Ascending aorta (tissue), 2 donors: ENCODE results near the gene ABR. TPM values are rescaled to one million over a fixed set of nuclear protein-coding genes. Genes with fewer than 3 reads are reported as not detected.
A peak's percentile ranks its signal among the peaks of the same experiment; 100 is the strongest.

Experiments used
- DNase-seq, 2 donors: peaks; one replicate each; pipeline ENCODE4 v3.0.0-alpha.2; 2019; ENCODE audit warnings: low spot score in 2 of 2
- H3K27ac ChIP-seq, 2 donors: fragments of 200-600 bp; sonication (generic); one replicate each; pipeline ENCODE4 v1.5.1; 2016 to 2017; ENCODE audit warnings: mild to moderate bottlenecking in 1 of 2
- H3K27me3 ChIP-seq: fragments of 200-600 bp; sonication (generic); one replicate; pipeline ENCODE4 v1.5.1; 2017
- H3K36me3 ChIP-seq, 2 donors: fragments of 200-600 bp; sonication (generic); one replicate each; pipeline ENCODE4 v1.5.1; 2016
- H3K4me1 ChIP-seq, 2 donors: fragments of 200-600 bp; sonication (generic); one replicate each; pipeline ENCODE4 v1.5.1; 2016 to 2017; ENCODE audit warnings: mild to moderate bottlenecking in 1 of 2
- H3K4me3 ChIP-seq, 2 donors: fragments of 200-600 bp; sonication (generic); one replicate each; pipeline ENCODE4 v1.5.1; 2016 to 2017; ENCODE audit warnings: mild to moderate bottlenecking in 1 of 2
- H3K9me3 ChIP-seq, 2 donors: fragments of 200-600 bp; sonication (generic); one replicate each; pipeline ENCODE4 v1.5.1; 2016
- CTCF ChIP-seq, 3 experiments: fragments of 200-600 bp in 2 of 3; fragments of 450-650 bp in 1 of 3; sonication (generic) in 2 of 3; IDR thresholded peaks; one replicate each; pipeline ENCODE4 v1.5.1; 2016 to 2019; ENCODE audit warnings: antibody characterized with exemption in 3 of 3, mild to moderate bottlenecking in 1 of 3, moderate library complexity in 1 of 3
- intact Hi-C: fragments of 100-400 bp; cut with DNase I; formaldehyde crosslinking; loops from one replicate; pipeline ENCODE4 v1.15.1; 2023
- total RNA-seq: library from RNA; depleted of rRNA; stranded (reverse); fragments of >200 nt; gene quantifications from one replicate; pipeline ENCODE4 v1.1.0, GENCODE V29; 2016

ABR gene
- total RNA-seq, 1 donor from 2014 or later = 184 TPM

- Histone ChIP-seq H3K36me3 (no peaks in the 10 kb centered on the region), H3K9me3 (no peaks in the 10 kb centered on the region), H3K4me3 (peak overlapping the region; percentile 2 to 37), H3K27ac (peak overlapping the region; percentile 56 to 75), H3K4me1 (peaks cover 15 to 32% of the 10 kb centered on the region in 2 donors), H3K27me3 (no peaks in the 10 kb centered on the region)
- intact Hi-C loops = loop anchor here (5.0 kb wide), 1 partner anchor 213 kb away; the partner anchor contains the start of gene YWHAE
- DNase-seq = peak; percentile 94 to 96
- TF ChIP-seq CTCF (IDR thresholded peaks at IDR 0.05) = no peak
Observed at GRCh38 chr17:1188812-1189504, 9.2 kb upstream of the ABR start.

GRCh38 chr17:1186923-1187771, 7.4 kb upstream of the ABR start:
- intact Hi-C loops = loop anchor here (1.0 to 5.0 kb wide), 2 partner anchors 64 to 215 kb away; partner anchors contain the start of gene YWHAE
- H3K4me1 ChIP-seq = peaks cover 15 to 32% of the 10 kb centered on the region in 2 donors
- H3K4me3 ChIP-seq = peak overlapping the region; percentile 25 to 50
- H3K27me3 ChIP-seq = no peaks in the 10 kb centered on the region
- peak in 1 of 2 donors; percentile 92 for DNase-seq
- H3K27ac ChIP-seq = peak overlapping the region; percentile 86 to 91
- no peaks in the 10 kb centered on the region for H3K36me3 ChIP-seq
- no peaks in the 10 kb centered on the region for H3K9me3 ChIP-seq
- peak; percentile 97 to 100 (median 99) for TF ChIP-seq CTCF (IDR thresholded peaks at IDR 0.05)

- intact Hi-C loops = loop anchor here (5.0 kb wide), 1 partner anchor 216 kb away; the partner anchor contains the start of gene YWHAE
- Histone ChIP-seq H3K4me3 (peak overlapping the region; percentile 25 to 50), H3K36me3 (no peaks in the 10 kb centered on the region), H3K9me3 (no peaks in the 10 kb centered on the region), H3K4me1 (peaks cover 15 to 32% of the 10 kb centered on the region in 2 donors), H3K27ac (peak overlapping the region; percentile 86 to 91), H3K27me3 (no peaks in the 10 kb centered on the region)
- TF ChIP-seq CTCF (IDR thresholded peaks at IDR 0.05) = no peak
- DNase-seq = peak in 1 of 2 donors; percentile 84
Observed at GRCh38 chr17:1186214-1186820, 6.5 kb upstream of the ABR start.

- DNase-seq = no peak
- intact Hi-C loops = no loop called here
- no peak for TF ChIP-seq CTCF (IDR thresholded peaks at IDR 0.05)
- Histone ChIP-seq H3K27ac (no peak overlapping the region), H3K9me3 (no peaks in the 10 kb centered on the region), H3K27me3 (no peaks in the 10 kb centered on the region), H3K4me1 (peaks cover 14 to 30% of the 10 kb centered on the region in 2 donors), H3K4me3 (no peak overlapping the region), H3K36me3 (no peaks in the 10 kb centered on the region)
Observed at GRCh38 chr17:1183171-1183873, 3.5 kb upstream of the ABR start.

GRCh38 chr17:1182811-1183170, 3.0 kb upstream of the ABR start:
- peaks cover 10 to 30% of the 10 kb centered on the region in 2 donors for H3K4me1 ChIP-seq
- H3K27ac ChIP-seq = no peak overlapping the region

More at GRCh38 chr17:1182811-1183170, 3.0 kb upstream of the ABR start:
- H3K27me3 ChIP-seq = no peaks in the 10 kb centered on the region
- no peak for TF ChIP-seq CTCF (IDR thresholded peaks at IDR 0.05)
- DNase-seq = no peak
- intact Hi-C loops = no loop called here
- H3K4me3 ChIP-seq = no peak overlapping the region
- H3K36me3 ChIP-seq = no peaks in the 10 kb centered on the region
- no peaks in the 10 kb centered on the region for H3K9me3 ChIP-seq
